HG03378 (cell line): ENCODE measurements around the gene ZNF778.

Experiments
- ATAC-seq: cut with Tn5 transposase; IDR thresholded peaks from one replicate; pipeline ENCODE4 v1.9.1; 2021; ENCODE audit warnings: mild to moderate bottlenecking, moderate library complexity; ENCODE audit not compliant: unreplicated experiment

ZNF778 gene

GRCh38 chr16:89273741-89274472 lies 56.4 kb downstream of the ZNF778 start:
- ATAC-seq, result no peak

DNA sequence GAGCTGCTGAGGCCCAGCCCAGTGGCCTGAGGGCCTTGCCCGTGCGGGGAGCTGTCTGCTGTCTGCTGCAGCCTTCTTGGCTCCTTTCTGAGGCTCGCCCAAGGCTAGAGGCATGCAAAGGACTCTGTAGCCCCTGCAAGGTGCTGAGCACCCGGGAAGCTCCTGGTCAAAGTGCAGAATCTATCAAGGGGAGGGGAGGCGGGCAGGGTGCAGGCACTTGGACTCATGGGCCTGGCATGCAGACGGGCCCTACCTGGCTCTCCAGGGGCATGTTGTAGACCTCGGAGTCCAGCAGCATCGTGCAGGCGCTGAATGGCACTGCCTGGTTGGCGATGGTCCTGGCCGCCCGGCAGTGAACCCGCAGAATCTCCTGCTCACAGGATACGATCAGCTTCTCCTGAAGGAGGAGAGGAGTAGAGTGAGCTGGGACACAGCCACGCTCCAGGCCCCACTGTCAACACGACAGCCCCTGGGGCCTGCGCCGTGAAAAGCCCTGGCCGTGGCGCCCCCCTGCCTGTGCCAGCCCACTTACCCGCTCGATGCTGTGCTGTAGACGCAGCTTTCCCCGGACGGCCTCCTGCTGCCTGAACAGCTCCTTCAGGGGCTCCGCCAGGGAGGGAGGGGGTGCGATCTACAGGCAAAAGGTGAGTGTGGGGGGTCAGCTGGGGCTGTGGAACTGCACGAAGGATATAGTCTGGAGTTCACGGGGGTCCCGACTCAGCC lies 57.2 kb downstream of the ZNF778 start:
- ATAC-seq, result no peak

- no peak for ATAC-seq
Measured at GRCh38 chr16:89275284-89275584, 57.7 kb downstream of the ZNF778 start.

DNA sequence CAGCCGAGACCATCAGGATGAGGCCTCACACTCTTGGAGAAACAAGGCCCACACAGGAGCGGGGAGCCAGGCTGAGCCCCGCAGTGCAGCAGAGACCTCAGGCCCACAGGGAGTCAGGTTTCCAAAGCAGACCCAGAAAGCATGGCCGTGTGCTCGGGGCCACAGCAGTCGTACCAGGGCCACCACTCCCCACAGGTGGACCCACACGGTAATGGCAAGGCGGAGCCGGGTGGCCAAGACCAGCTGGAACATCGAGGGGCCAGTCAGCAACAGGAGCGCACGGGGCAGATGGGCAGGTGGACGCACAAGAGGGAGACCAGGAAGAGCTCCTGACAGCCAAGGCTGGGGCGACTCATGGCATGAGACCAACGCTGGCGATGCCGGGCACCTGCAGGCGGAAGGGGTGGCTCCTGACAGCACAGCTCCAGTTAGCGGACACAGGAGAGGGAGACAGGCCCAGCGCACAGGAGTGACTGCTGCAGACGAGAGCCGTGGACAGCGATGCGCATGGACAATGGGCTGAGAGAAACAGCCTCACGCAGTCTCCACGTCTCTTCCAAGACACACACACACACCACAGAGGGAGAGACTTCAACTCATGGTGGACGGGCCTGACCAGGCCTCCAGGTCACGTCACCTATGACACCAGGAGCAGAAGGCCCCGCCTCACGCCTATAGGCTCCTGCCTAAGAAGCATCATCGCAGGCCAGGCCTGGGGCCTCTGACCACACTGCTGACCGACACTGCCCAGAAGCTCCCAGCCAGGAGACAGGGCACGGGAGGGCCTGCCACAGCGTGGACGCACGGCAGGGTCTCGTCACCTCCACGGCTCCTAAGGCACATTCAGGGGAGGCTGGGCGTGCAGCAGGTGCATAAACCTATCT lies 58.6 kb downstream of the ZNF778 start:
- ATAC-seq, result no peak

DNA sequence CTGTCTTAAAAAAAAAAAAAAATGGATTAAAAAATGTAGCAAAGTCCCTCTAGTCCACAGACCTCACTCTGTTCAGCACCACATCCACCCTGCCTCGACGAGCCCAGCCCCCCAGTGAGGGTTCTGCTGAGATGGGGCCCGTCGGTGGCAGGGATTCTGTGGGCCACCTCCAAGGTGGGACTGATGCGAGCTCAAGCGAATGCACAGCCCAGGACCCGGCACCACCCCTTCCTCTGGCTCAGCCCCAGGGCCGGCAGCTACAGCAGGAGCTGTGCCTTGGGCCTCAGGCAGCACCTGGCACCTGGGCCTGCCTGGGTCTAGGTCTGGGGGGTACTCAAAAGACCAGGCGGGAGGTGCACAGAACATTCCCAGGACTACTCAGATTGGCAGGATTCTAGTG lies 59.5 kb downstream of the ZNF778 start:
- no peak for ATAC-seq

DNA sequence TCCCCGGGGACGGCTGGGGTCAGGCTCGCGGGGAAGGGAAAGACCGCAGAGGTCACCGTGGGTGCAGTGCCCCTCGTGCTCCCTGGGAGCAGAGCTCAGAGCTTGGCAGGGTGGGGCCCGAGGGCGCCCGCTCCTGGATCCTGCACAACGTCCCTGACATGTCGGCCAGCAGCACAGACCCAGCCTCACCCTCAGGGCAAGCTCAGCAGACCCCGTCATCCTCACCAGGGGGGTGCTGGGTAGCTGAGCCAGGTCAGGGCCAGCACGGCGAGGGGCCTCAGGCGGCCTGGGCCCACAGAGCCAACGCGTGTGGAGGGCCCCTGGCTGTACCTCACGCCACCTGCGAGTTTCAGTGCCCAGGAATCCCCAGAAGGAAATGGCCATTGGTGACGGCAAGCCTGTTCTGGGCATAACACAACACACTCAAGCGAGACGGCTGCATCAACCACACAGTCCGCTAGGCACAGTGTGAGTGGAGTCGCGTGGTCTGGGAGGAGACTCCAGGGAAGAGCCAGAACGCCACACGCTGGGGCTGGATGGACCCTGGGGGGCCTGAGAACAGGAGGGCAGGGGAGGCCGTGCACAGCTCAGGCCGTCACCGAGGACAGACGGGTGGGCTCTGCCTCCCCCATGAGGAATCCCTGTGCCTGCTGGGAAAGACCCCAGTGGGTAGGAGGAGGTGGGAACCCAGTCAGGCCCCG lies 60.3 kb downstream of the ZNF778 start:
- ATAC-seq, result no peak

DNA sequence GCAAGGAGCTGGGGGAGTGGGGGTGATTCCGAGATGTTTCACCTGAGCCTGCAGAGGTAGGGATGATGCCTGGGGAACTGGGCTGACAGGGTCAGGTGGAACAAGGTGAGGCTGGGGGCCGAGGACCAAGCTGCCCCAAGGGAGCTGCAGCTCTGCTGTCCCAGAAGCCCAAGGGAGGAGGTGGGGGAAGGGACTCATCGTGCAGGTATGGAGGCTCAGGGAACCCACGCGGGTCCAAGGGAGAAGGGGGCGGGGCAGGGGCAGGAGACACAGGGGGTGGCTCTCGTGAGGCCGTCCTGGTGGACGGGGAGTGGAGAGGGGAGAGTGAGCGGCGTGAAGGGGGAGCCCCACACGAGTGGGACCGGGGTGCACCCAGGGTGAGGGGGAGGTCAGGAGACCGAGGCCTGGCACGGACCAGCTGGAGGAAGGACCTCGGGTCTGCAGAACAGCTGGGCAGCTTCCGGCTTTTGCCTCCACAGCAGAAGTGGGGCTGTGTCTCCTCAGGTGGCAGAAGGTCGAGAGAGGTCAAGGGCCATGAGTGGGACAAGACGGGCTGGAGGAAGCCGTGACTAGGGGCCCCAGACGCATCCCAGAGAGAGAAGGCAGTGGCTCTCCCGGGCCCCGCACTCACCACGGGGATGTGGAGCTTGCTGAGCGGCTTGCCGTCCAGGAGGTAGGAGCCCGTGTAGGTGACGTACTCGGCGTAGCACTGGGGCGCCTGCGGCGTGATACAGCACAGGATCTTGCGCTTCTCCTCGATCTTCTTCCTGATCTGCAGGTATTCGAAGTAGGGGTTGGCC lies 61.1 kb downstream of the ZNF778 start:
- ATAC-seq, result no peak

GRCh38 chr16:89279666-89280481 lies 62.4 kb downstream of the ZNF778 start:
- ATAC-seq, result no peak

- ATAC-seq, result no peak
Measured at GRCh38 chr16:89280546-89281188, 63.2 kb downstream of the ZNF778 start.

- ATAC-seq, result no peak
Measured at GRCh38 chr16:89281189-89281577, 63.7 kb downstream of the ZNF778 start.

DNA sequence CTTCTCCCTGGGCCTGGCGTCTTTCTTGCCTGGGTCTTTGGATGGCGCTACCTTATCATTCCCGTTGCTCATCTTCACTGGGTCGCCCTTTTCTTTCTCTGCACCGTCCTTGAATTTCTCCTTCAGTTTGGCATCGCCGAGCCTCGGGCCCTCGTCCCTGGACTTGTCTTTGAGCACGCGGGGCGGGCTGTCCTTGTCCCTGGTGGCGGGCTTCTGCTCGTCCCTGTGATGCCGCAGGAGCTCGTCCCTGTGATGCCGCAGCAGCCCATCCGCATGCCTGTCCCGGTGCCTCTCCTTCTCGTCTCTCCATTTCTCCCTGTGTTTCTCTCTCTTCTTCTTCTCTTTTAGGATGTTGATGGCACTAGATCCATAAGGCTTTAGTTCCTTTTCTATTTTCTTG lies 64.3 kb downstream of the ZNF778 start:
- no peak for ATAC-seq

DNA sequence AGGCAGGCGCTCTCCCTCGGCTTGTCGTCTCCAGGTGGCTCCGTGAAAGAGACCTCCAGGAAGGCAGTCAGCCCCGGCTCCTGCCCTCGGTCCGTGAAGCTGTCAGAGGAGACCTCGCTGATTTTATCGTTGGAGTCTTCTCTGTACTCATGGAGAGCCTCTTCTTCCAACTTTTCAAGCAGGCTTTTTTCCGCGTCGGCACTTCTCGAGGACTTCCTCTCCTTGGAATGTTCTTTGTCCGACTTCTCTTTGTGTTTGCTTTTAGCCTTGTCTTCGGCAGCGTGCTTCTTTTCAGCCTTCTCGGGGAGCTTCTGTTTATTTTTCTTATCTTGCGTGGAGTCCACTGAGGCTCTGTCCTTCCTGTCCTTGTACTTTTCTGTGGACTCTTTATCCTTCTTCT lies 65.0 kb downstream of the ZNF778 start:
- ATAC-seq, result no peak

- no peak for ATAC-seq
Measured at GRCh38 chr16:89283449-89283848, 65.9 kb downstream of the ZNF778 start.

DNA sequence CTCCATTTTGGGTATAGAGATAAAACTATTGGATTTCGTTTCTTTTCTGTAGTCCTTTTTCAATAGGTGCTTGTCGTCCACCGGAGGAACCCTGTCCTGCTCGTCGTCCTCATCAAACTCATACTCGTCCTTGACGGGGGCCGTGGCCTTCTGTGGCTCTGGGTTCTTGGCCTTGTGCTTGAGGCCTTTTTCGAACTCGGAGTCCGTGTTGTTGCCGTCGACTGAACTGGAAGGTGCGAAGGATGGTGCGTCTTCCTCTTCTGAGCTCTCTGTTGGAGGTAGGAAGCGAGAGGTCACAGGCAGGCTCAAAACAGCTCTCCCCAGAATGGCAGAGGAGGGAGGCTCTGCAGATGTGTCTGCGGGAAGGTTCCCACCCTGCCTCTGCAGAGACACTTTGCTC lies 67.9 kb downstream of the ZNF778 start:
- ATAC-seq, result no peak

DNA sequence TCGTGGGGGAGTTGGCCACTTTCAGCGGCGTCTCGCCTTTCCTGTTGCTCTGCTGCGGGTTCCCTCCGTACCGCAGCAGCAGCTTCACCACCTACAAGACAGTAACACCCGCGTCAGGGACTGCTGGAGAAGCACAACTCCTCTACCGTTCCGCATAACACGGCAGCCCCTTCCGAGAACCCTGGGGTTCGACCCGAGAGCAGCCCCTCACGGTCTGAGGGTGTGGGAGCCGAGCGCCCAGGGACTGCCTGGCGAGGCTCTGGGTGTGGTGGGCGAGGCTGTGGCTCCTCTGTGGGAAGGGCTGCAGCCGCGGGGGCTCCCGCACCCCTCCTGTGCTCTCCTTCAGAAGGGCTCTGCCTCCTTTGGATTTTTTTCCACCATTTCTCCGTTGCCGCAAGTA lies 68.6 kb downstream of the ZNF778 start:
- ATAC-seq, result no peak
